ENCODE measurements around the gene CHSY1. TPM values are rescaled to one million over a fixed set of nuclear protein-coding genes. Genes with fewer than 3 reads are reported as not detected.
A peak's percentile ranks its signal among the peaks of the same experiment; 100 is the strongest.

Gene CHSY1
- total RNA-seq, 1 donor from 2014 or later: 27.6 TPM

DNA sequence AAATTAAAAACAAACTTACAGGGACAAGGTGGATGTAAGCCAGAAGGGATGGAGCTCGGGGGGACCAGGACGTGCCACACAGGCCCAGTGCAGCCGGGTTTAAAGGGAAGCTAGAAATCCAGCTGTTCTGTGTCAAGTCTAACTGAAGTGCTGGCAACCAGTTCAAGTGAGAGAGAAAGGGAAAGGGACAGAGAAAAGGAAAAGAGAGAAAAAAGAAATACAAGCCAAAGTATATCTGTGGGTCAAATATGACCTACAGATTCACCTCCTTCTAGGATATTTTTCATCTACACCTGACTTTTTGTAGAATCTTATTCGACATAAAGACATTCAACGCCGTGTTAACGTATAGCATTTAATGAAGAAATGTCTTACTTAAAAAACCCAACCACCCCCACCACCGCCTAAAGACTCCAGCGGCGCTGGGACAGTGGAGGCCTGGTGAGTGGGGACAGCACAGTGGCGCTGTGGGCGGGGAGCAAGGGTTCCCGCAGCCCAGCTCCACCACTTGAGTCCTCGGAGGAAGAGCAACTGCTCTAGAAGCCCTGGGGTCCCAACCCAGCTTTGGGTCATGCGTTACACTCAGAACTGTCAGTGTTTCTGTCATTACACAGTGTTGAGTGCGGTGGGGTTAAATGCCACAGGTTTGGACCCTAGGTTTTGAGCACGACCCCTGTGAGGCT is 62.3 kb downstream of the CHSY1 start:
- H3K27ac Mint-ChIP-seq (ENCODE audit: unreplicated experiment): no peak overlapping the region
- H3K36me3 Mint-ChIP-seq (ENCODE audit: low read depth, unreplicated experiment): no peaks in the 10 kb centered on the region
- no peaks in the 10 kb centered on the region for H3K9me3 Mint-ChIP-seq (ENCODE audit: unreplicated experiment)
- H3K4me1 Mint-ChIP-seq (ENCODE audit: unreplicated experiment): peaks cover 20% of the 10 kb centered on the region
- no peak overlapping the region for H3K4me3 Mint-ChIP-seq (ENCODE audit: unreplicated experiment)
- no peak for DNase-seq (ENCODE audit: low spot score)
- H3K27me3 Mint-ChIP-seq (ENCODE audit: unreplicated experiment): peaks cover 12% of the 10 kb centered on the region
- TF ChIP-seq, protein P1, sequence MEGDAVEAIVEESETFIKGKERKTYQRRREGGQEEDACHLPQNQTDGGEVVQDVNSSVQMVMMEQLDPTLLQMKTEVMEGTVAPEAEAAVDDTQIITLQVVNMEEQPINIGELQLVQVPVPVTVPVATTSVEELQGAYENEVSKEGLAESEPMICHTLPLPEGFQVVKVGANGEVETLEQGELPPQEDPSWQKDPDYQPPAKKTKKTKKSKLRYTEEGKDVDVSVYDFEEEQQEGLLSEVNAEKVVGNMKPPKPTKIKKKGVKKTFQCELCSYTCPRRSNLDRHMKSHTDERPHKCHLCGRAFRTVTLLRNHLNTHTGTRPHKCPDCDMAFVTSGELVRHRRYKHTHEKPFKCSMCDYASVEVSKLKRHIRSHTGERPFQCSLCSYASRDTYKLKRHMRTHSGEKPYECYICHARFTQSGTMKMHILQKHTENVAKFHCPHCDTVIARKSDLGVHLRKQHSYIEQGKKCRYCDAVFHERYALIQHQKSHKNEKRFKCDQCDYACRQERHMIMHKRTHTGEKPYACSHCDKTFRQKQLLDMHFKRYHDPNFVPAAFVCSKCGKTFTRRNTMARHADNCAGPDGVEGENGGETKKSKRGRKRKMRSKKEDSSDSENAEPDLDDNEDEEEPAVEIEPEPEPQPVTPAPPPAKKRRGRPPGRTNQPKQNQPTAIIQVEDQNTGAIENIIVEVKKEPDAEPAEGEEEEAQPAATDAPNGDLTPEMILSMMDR (IDR thresholded peaks at IDR 0.05; ENCODE audit: unreplicated experiment): no peak

GRCh38 chr15:101188637-101189408 is 63.0 kb downstream of the CHSY1 start:
- Mint-ChIP-seq H3K9me3 (ENCODE audit: unreplicated experiment) (no peaks in the 10 kb centered on the region), H3K27me3 (ENCODE audit: unreplicated experiment) (peaks cover 12% of the 10 kb centered on the region), H3K27ac (ENCODE audit: unreplicated experiment) (no peak overlapping the region), H3K4me1 (ENCODE audit: unreplicated experiment) (peaks cover 18% of the 10 kb centered on the region), H3K36me3 (ENCODE audit: low read depth, unreplicated experiment) (no peaks in the 10 kb centered on the region), H3K4me3 (ENCODE audit: unreplicated experiment) (no peak overlapping the region)
- no peak for DNase-seq (ENCODE audit: low spot score)
- TF ChIP-seq, protein P1 (IDR thresholded peaks at IDR 0.05; ENCODE audit: unreplicated experiment): no peak

DNA sequence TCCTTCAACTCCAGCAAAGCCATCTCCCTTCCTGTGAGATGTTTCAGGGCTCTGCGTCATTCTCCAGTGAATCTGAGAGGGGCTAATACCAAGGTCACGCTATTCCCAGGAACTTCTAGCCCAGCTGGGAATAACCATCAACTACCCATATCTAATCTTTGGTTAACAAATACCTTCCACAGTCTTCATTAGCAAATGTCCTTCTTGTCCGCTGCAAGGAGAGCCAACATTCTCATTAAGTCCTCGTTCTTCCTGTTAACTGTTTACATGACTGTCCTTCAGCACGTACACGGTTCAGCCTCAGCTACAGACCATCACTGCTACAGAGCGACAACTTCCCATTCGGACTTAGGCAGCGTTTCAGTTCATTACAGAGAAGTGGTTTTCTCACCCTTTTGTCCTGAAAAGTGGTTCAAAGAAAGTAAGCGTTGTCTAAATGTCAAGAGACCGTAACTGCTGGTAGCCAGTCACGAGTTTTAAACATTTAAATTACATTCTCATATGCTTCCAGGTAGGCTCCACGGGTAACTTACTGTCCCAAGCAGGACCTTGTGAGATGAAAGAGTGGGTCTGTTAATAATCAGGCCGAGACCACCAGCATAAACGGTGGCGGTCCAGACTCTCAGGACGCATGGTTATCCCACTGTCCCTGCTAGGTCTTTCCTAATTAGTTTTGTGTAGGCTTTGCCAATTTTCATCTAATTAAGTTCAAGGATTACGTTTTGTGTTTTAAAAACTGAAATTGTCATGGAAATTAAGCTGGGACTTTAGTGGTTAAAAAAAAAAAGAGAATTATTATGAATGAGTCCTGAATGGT is 63.8 kb downstream of the CHSY1 start:
- Mint-ChIP-seq H3K9me3 (ENCODE audit: unreplicated experiment) (no peaks in the 10 kb centered on the region), H3K36me3 (ENCODE audit: low read depth, unreplicated experiment) (no peaks in the 10 kb centered on the region), H3K4me3 (ENCODE audit: unreplicated experiment) (no peak overlapping the region), H3K27me3 (ENCODE audit: unreplicated experiment) (peaks cover 12% of the 10 kb centered on the region), H3K27ac (ENCODE audit: unreplicated experiment) (peak overlapping the region; percentile 19), H3K4me1 (ENCODE audit: unreplicated experiment) (peaks cover 26% of the 10 kb centered on the region)
- TF ChIP-seq, protein P1 (IDR thresholded peaks at IDR 0.05; ENCODE audit: unreplicated experiment): no peak
- no peak for DNase-seq (ENCODE audit: low spot score)

DNA sequence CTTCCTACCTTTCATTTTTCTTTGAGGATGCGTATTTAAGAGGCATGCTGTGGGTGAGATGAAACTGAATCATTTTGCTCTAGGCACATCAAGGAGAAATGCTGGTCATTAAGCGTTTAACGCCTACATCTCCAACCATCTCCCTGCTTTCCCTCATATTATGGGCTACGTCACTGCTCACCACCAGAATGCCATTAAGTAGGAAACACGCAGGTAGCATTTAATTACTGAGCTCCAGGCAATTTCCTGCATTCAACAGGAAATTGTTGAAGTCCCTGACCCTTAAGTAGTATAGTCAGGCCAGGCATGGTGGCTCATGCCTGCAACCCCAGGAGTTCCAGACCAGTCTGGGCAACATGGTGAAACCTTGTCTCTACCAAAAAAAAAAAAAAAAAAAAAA is 66.1 kb downstream of the CHSY1 start:
- Mint-ChIP-seq H3K4me1 (ENCODE audit: unreplicated experiment) (peaks cover 44% of the 10 kb centered on the region), H3K36me3 (ENCODE audit: low read depth, unreplicated experiment) (peaks cover 10% of the 10 kb centered on the region), H3K27ac (ENCODE audit: unreplicated experiment) (no peak overlapping the region), H3K27me3 (ENCODE audit: unreplicated experiment) (peaks cover 15% of the 10 kb centered on the region), H3K9me3 (ENCODE audit: unreplicated experiment) (no peaks in the 10 kb centered on the region), H3K4me3 (ENCODE audit: unreplicated experiment) (no peak overlapping the region)
- no peak for DNase-seq (ENCODE audit: low spot score)
- TF ChIP-seq, protein P1 (IDR thresholded peaks at IDR 0.05; ENCODE audit: unreplicated experiment): no peak
